Measurements from ENCODE around the gene TMEM263.
A peak's percentile ranks its signal among the peaks of the same experiment; 100 is the strongest.
"Not testable (repeated sequence)": the region's sequence is repeated elsewhere in the genome, so short reads cannot be mapped to it uniquely, and the experiment has no call there.

Gene TMEM263

GRCh38 chr12:106987846-106988245 lies 32.1 kb downstream of the TMEM263 start:
- DNase-seq, result no peak

DNA sequence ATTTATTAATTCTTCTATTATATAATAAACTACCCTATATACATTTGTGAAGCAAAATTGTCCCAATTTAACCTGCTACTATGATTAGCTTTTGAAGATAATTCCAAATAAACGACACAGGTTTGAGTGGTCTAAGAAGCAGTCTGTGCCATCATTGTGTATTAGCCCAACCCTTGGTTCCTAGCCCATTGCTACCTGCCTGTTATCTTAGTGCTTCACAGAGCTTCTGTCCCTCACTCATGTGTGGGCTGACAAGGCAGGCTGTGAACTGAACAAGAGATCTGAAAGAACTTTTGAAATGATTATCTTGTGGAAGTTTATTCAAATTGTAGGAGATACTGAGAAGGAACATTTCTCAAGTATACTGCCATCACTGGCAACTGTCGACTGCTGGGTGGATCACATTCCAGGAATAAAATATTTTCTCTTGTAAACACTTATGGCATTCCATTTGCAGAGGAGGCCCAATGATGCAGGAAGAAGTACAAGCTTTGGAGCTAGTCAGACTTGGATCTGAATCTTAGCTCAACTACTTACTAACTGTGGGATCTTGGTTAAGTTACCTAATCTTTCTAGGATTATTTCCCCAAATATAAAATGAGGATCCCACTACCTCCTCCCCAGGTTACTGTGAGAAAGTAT lies 39.0 kb downstream of the TMEM263 start:
- DNase-seq, result no peak

DNA sequence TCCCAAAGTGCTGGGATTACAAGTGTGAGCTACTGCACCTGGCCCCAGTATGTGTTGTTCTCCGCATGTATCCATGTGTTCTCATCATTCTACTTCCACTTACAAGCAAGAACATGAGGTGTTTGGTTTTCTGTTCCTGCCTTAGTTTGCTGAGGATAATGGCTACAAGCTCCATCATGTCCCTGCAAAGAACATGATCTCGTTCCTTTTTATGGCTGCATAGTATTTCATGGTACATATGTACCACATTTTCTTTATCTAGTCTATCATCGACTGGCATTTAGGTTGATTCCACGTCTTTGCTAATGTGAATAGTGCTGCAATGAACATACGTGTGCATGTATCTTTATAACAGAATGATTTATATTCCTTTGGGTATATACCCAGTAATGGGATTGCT lies 40.4 kb downstream of the TMEM263 start:
- DNase-seq, result not testable (repeated sequence)

- no peak for DNase-seq
These were observed 42.2 kb downstream of the TMEM263 start for GRCh38 chr12:106997916-106998315.

GRCh38 chr12:106999446-106999845 lies 43.7 kb downstream of the TMEM263 start:
- DNase-seq, result no peak

- DNase-seq, result not testable (repeated sequence)
These were observed 47.0 kb downstream of the TMEM263 start for GRCh38 chr12:107002665-107003064.

DNA sequence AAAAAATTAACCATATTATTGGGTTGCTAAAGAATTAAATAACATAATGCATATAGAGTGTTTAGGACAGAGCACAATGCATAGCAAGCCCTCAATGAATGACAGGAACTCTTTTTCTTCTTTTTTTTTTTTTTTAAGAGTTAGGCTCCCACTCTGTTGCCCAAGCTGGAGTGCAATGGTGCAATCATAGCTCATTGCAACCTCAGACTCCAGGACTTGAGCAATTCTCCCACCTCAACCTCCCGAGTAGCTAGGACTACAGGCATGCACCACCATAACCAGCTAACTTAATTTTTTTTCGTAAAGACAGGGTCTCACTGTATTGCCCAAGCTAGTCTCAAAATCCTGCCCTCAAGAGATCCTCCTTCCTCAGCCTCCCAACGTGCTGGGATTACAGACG lies 51.7 kb downstream of the TMEM263 start:
- DNase-seq, result peak; percentile 13

GRCh38 chr12:107011519-107011918 lies 55.8 kb downstream of the TMEM263 start:
- DNase-seq, result no peak

DNA sequence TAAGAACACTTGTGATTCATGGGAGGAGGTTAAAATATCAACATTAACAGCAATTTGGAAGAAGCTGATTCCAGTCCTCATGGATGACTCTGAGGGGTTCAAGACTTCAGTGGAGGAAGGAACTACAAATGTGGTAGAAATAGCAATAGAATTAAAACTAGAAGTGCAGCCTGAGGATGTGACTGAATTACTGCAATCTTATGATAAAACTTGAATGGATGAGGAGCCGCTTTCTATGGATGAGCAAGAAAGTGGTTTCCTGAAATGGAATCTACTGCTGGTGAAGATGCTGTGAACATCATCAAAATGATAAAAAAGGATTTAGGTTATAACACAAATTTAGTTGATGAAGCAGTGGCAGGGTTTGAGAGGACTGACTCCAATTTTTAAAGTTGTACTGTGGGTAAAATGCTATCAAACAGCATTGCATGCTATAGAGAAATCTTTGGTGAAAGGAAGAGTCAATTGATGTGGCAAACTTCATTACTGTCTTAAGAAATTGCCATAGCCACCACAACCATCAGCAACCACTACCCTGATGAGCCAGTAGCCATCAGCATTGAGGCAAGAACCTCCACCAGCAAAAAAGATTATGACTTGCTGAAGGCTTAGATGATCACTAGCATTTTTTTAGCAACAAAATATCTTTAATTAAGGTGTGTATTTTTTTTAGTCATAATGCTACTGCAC lies 57.2 kb downstream of the TMEM263 start:
- no peak for DNase-seq

DNA sequence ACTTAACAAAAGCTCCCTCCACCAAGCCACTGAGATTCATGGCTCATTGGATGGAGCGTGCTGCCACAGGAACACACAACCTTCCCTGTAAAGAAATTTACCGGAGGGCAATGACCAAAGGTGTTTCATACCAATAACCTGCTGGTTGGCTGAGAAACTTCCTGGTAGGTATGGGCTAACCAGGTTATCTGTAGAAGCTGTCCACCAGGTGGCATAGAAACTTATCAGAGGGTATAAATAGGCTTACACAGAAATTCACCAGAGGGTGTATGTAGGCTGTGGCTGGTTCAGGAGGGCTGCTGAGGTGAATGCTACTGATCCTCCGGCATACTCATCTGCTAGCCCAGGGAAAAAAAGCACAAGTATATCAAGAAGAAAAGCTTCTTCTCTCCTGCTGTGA lies 58.3 kb downstream of the TMEM263 start:
- DNase-seq, result peak; percentile 14

DNA sequence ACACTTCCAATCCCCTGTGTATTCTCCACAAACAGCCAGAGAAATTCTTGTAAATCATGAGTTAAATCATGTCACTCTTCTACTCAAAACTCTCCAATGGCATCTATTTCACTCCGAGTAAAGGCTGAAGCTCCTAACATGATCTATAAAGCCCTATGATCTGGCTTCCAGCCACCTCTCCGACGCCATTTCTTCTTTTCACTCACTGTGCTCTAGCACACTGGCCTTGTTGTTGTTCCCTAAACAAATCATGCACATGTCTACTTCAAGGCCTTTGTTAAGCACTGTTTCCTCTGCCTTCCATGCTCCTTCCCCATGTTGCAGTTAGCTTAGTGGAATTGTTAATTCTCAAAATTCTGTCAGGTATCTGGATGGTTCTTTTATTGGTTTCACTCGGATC lies 61.3 kb downstream of the TMEM263 start:
- no peak for DNase-seq

GRCh38 chr12:107019546-107019945 lies 63.8 kb downstream of the TMEM263 start:
- DNase-seq, result no peak
